SK-N-SH (cell line): ENCODE data around the gene PSKH1.

ENCODE experiments used
- FOXM1 ChIP-seq: IDR thresholded peaks from 2 replicates; pipeline ENCODE4 v1.4.0; 2012; ENCODE audit warnings: low read depth, mild to moderate bottlenecking
- TF ChIP-seq, protein P1 (sequence below): fragments of 200-600 bp; sonication (generic); IDR thresholded peaks from 2 replicates; pipeline ENCODE4 v1.6.1; 2017; ENCODE audit warnings: antibody characterized with exemption, mild to moderate bottlenecking, moderate library complexity

DNA sequence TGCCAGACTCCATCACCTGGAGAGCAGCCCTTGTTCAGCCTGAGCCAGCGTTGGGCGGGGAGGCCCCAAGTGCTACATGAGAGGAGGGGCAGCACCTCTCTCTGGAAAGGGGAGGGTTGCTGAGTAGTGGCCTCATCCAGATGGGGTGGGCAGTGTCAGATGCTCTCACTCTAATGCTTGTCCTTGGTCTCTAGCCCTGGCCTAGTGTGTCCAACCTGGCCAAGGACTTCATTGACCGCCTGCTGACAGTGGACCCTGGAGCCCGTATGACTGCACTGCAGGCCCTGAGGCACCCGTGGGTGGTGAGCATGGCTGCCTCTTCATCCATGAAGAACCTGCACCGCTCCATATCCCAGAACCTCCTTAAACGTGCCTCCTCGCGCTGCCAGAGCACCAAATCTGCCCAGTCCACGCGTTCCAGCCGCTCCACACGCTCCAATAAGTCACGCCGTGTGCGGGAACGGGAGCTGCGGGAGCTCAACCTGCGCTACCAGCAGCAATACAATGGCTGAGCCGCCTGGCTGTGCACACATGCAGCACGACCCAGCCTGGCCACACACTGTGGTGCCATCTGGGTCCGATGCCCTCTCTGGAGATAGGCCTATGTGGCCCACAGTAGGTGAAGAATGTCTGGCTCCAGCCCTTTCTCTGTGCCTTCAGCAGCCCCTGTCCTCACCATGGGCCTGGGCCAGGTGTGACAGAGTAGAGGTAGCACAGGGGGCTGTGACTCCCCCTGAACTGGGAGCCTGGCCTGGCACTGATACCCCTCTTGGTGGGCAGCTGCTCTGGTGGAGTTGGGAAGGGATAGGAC lies 34.3 kb downstream of the PSKH1 start:
- TF ChIP-seq, protein P1, sequence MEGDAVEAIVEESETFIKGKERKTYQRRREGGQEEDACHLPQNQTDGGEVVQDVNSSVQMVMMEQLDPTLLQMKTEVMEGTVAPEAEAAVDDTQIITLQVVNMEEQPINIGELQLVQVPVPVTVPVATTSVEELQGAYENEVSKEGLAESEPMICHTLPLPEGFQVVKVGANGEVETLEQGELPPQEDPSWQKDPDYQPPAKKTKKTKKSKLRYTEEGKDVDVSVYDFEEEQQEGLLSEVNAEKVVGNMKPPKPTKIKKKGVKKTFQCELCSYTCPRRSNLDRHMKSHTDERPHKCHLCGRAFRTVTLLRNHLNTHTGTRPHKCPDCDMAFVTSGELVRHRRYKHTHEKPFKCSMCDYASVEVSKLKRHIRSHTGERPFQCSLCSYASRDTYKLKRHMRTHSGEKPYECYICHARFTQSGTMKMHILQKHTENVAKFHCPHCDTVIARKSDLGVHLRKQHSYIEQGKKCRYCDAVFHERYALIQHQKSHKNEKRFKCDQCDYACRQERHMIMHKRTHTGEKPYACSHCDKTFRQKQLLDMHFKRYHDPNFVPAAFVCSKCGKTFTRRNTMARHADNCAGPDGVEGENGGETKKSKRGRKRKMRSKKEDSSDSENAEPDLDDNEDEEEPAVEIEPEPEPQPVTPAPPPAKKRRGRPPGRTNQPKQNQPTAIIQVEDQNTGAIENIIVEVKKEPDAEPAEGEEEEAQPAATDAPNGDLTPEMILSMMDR: no peak
- TF ChIP-seq FOXM1: no peak
